SIG-M5 treated with dmso at 0.1 percent for 504 hours (cell line): ENCODE measurements around the gene DUSP23.

Source experiments
- DNase-seq: peaks from one replicate; lab custom pipeline; 2025; ENCODE audit not compliant: unreplicated experiment; lab: John Stamatoyannopoulos, UW

The DUSP23 gene

GRCh38 chr1:159783724-159784123, 3.0 kb downstream of the DUSP23 start:
- no peak for DNase-seq

DNA sequence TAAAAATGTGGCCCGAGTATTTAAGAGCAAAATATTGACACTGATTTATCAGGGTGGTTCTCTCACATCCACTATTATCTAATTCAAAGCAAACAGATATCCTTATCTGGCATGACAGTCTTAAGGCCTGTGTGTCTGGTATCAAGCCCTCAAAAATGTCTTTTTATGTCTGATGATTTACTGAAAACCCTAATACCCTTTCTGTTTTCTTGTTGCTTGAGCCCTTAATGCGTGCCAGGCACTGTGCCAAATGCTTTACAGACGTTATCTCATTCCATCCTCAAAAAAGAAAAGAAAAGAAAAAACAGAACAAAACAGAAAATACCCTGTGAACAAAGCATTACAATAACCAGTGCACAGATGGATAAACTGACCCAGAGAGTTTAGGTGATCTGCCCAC, 5.7 kb downstream of the DUSP23 start:
- no peak for DNase-seq

DNA sequence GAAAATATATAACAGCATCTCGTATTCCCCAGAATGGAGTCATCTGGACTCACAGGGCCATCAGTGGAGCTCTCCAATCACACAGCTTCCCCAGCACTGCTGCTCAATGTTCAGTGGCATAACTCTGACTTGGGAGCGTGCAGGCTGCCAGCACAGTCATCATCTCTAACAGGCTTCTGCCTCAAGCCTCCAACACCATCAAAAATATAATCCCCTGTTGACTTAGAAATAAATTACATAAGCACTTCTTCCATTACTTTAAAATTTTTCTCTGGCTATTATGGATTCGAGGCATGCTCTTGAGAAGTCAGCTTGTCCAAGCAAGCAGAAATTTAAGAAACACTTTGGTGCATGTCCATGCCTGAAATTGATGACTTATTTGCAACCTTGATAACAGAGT, 6.2 kb downstream of the DUSP23 start:
- DNase-seq: no peak

GRCh38 chr1:159790237-159790917, 9.6 kb downstream of the DUSP23 start:
- DNase-seq: peak; percentile 14

DNA sequence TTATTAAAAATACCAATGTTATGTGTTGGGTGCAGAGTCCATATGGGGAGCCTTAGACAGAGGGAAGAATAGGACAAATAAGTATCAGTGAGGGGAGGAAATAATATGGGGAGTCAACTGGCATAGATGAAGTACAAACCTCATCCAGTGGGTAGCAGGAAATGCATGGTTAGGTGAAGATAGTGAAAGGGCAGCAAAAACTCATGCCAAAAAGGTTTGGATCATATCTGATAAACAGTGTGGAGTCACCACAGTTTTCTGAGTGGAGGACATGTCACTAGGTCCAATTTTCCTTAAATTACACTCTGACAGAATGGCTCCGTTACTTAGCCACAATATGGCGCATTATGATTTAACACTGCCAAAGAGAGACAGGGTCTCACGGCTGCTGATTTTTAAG, 10.3 kb downstream of the DUSP23 start:
- DNase-seq: no peak

DNA sequence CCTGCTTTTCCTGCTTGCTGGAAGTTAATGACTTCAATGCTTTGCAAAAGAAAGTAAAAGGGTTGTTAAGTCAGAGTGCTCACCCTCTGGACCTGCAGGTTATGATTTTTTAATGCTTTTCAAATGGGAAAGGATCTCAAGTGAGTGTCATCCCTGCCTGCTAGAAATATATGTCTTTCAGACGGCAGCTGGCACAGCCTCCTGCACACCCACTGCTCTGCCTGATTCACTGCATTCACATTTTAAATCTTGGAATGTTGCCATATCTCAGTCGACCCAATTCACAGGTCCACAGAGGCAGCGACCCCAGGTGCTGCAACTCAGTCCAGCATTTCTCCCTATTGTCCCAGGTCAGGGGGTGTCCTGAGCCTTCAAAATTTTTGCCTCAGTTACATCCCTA, 10.7 kb downstream of the DUSP23 start:
- DNase-seq: no peak

- DNase-seq: no peak
Observed at GRCh38 chr1:159795534-159795933, 14.8 kb downstream of the DUSP23 start.

GRCh38 chr1:159798893-159799292, 18.1 kb downstream of the DUSP23 start:
- peak; percentile 81 for DNase-seq

GRCh38 chr1:159799446-159799985, 18.8 kb downstream of the DUSP23 start:
- no peak for DNase-seq

DNA sequence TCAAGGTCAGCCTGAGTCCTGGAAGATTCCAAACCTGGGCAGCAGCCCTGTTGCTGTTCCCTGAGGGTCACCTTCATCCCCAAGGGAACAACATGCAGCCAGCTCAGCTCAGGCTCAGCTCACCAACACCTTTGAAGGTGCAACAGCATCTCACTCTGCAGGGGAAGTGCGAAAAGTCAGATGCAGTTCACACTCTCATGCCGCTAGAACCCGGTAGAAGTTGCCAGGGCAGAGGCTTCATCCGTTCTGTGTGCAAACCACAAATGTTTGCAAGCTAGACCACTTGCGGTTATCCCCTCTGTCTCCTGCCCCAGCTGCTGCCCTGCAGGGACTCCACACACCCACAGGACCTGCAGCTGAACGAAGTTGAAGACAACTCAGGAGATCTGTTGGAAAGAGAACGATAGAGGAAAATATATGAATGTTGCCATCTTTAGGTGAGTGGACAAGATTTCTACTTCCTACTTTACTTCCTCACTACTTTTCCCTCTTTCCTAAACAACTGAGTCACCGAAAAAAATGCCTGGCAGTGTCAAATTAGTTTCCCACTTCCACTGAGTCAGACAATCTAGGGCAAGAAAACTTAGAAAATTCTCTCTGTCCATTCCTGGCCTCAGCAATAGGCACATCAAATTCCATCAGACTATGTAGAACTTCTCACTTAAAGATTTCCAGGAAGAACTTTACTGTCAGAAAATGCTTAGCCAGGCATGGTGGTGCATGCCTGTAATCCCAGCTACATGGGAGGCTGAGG, 19.6 kb downstream of the DUSP23 start:
- peak; percentile 48 for DNase-seq

DNA sequence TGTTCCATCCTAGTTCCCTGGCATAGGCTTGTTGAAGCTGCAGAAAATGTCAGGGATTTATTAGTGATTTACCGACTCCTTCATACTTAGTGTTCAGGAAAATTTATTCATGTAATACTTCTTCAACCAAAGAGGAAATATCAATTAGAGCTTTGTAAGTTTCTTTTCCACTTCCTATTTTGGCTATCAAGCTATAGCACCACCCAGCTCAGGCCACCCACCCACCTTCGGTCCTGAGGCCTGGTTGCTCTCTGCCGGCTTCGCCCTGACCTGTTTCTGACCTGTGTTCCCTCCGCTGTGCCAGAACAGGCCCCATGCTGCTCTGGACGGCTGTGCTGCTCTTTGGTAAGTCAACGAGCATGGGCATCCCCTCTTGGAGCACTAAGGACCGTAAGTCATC, 21.3 kb downstream of the DUSP23 start, which contains the start of gene FCRL6:
TSS of gene FCRL6 (plus strand) at position 250 of the 400 bp plus-strand sequence. CDS start at position 315, 65 bp downstream.
- DNase-seq: no peak

DNA sequence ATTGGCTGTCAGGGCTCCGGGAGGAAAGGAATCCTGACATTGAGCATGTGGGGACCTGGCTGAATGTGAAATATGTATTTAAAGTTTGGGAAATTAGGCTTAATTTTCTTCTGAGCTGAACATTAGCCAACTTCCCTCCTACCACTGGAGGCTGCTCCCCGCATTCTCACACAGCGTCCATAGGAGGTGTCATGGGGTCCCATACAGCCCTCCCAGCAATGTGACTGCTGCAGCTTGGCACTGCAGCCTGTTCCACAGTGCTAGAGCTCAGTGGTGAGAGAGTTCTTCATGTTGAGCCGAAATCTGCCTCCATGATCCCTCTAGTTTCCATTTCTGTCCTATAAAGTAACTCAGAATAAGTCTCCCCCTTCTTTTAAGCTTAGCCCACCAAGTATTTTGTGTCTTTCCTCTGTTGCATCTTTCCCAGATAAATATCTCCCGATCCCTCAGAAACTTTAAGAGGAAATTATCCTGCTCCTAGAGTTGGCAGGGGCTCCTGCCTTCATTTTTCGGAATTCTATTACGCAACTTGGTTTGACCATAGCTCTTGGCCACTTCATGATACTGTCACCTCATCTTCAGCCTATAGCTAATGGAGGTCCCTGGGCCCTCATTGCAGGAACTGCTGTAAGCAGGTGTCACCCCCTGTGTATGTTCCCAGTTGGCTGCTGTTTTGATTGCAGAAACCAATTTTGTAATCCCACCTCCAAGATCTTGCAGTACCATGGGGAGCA, 23.4 kb downstream of the DUSP23 start:
- DNase-seq: peak; percentile 26

DNA sequence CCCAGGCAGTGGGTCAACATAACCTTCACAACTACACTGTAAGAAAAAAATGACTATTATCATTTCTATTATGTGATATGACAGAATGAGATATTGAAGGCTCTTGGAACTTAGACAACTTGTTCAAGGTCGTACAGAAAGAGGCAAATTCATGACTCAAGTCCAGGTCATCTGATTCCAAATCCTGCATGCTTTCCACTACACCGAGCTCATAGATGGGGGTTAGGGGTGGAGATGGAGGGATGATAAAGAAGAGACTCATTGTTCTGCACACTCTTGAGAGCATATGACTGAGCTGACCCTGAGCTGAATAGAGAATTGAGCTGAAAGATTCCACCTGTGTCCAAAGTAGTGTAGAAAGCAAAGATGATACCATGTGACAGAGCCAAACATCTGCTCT, 24.2 kb downstream of the DUSP23 start:
- DNase-seq: no peak

GRCh38 chr1:159815926-159816325, 35.2 kb downstream of the DUSP23 start:
- DNase-seq: no peak

DNA sequence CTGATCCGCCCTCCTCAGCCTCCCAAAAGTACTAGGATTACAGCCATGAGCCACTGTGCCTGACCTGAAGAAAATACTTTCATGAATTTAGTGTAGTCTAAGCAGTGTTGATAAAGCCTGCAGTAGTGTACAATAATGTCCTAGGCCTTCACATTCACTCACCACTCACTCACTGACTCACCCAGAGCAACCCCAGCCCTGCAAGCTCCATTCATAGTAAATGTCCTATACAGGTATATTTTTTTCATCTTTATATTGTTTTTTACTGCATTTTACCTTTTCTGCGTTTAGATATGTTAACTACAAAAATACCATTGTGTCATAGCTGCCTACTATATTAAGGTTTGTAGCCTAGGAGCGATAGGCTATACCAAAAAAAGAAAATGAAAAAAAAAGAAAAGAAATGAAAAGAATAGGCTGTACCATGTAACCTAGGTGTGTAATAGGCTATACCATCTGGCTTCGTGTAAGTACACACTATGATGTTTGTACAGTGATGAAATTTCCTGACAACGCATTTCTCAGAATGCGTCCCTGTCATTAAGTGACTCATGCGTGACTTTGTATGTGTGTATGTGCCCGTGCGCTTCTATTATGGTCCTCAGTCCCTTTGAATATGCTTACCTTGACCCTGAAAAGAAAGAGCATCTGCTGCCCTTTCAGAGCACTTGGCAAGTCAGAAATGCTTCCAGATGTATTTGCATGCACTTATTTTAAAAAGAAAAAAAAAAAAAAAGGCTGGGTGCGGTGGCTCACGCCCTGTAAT, 36.7 kb downstream of the DUSP23 start:
- DNase-seq: peak; percentile 19

DNA sequence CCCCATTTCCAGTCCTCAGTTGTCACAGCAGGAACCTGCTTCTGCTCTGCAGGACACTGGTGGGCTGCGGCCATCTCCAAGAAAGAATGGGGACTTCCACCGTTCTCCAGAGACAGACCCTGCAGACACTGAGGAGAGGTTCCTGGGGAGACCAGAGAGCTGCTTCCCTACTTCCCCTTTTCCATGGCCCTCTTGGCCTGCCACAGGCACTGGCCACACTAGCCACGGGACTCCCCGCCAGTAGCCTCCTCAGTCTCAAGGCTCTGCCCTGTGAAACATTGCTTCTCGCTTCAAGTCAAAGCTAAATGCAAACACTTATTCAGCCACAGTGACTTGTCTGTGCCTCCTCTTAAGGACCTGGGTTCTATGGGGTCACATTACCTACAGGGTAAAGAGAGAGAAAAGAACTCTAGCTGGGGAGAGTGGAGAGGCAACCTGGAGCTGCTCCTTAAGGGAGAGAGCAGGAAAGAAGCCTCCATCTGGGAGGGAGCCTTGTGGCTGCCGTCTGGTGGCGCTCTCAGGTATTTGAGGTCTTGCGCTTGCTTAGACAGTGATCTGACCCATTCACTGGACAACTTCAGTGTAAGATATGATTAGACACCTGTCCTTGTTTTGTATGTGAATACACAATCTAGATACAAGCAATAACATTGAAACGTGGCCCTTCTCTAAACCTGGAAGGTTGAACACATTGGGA, 40.6 kb downstream of the DUSP23 start:
- DNase-seq: no peak

DNA sequence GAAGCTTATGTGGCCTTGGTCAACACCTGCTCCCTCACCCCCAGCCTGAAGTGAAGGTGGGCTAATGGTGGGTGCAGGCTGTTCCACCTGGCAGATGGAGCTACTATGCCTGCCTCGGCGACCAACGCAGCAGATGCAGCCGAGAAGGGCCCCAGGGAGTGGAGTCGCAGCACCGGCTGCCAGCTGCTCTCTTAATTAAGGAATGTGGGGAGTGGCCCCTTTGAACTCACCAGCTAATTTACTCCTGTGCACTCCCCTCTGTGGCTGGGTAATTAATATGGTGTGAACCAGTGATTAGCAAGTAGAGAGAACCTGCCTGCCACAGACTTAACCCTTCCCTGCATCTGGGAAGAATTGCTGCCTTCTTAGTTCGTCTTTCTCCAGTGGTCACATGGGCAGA, 42.6 kb downstream of the DUSP23 start:
- DNase-seq: no peak

- no peak for DNase-seq
Observed at GRCh38 chr1:159825564-159825963, 44.8 kb downstream of the DUSP23 start.

GRCh38 chr1:159826441-159827101, 45.8 kb downstream of the DUSP23 start, which contains the start of gene SLAMF8:
Gene SLAMF8, plus strand, starts transcription at chr1:159826873. Its CDS starts 26 bp downstream, at chr1:159826899.
- DNase-seq: peak; percentile 65

- DNase-seq: no peak
Observed at GRCh38 chr1:159827102-159827490, 46.3 kb downstream of the DUSP23 start.
